Measurements from ENCODE around the gene CANT1.
A peak's percentile ranks its signal among the peaks of the same experiment; 100 is the strongest.
"Not testable (repeated sequence)": the region's sequence is repeated elsewhere in the genome, so short reads cannot be mapped to it uniquely, and the experiment has no call there.

CANT1 gene

DNA sequence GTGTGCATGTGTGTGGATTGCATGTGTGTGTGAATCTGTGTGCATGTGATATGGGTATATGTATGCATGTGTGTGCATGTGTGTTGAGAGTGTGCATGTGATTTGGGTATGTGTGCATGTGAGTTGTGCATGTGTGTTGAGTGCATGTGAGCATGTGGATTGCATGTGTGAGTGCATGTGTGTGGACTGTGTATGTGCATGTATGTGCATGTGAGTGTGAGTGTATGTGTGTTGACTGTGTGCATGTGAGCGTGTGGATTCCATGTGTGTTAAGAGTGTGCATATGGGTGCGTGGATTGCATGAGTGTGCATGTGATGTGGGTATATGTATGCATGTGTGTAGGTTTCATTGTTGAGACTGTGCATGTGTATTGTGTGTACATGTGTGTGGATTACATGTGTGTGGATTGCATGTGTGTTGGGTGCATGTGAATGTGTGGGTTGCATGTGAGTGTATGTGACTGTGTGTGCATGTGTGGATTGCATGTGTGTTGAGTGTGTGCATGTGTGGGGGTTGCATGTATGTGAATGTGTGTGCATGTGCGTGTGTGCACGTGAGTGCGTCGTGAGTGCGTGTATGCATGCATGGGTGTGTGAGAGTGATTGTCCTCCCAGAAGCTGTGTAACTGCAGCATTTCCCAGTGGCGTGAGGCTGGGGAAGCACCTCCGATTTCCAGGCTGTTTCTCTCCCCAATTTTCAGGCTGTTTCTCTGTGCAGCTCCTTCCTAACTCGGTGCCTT lies 33.8 kb upstream of the CANT1 start:
- DNase-seq, result no peak

DNA sequence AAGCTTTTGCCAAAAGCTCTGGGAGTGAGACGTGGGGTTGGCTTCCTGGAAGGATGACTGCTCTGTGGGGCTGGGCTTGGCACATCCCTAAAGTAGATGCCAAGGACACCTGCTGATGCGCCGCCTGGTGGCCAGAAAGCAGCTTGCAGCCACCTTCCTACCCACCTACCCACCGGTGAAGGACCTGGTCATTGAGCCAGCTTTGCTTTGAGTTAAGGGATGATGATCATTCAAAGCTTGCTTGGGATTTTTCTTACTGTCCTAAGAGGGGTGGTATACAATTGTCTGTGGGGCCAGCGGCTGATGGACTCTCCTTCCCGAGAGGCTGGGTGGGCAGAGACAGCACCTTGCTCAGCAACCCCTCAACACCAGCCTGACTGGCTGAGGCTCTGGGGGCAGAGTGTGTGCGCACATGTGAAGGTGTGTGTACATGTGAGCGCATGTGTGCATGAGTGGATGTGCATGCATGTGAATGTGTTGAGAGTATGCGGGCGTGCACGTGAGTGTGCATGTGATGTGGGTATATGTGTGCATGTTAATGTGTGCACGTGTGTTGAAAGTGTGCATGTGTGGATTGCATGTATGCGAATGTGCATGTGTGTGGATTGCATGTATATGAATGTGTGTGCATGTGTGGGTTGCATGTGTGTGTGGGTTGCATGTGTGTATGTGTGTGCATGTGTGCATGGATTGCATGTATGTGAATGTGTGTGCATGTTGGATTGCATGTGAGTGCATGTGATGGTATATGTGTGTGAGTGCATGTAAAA lies 33.0 kb upstream of the CANT1 start:
- peak; percentile 57 for DNase-seq

DNA sequence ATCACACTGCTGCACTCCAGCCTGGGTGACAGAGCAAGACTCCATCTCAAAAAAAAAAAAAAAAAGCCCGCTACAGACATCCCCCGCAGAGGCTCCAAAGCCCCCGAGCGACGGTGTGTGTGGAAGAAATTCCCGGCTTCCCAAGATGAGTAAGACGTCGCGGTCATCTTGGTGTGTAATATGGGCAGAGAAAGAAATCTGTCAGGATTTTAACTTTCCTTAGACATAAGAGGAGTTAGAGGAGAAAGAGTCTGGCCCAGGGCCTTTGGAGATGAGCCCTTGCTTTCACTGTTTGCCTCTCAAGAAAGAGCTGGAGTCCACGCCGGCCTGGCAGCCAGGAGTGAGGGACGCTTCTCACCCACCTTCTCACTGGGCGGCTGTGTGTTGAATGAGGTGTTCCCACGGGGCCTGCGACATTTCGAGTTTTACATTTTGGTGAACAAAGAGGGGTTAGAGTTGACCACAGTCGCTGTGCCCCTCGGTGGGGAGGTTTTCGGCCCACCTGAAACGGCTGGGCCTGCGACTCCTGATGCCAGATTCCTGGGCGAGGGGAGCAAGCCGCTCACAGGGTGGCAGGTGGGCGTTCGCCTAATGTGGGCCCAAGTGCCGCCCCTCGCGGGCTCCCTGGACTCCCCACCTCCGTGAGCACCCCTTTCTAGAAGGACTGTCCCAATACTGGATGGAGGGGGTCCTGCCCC lies 32.3 kb upstream of the CANT1 start:
- DNase-seq, result no peak

DNA sequence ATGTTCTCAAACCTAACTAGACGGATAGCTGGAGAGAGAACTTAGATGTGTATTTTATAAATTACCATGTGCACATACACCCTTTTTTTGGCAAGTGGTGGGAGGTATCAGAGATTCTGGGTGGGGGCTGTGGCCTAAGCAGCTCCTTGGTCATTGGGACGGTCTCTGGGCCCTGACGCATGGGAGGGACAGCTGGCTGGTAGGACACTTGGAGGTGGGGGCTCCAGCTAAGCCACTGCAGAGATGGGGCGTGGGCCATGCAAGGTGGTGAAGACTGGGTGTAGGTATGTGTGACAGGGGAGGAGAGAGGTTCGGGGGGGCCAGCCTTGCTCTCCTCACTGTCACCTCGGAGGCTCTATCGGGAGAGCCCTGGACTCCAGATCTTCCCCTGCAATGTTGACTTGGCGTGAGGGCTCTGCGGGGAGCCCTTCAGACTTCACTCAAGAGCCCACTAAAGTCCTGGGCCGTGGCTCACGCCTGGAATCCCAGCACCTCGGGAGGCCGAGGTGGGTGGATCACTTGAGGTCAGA lies 31.5 kb upstream of the CANT1 start:
- no peak for DNase-seq

DNA sequence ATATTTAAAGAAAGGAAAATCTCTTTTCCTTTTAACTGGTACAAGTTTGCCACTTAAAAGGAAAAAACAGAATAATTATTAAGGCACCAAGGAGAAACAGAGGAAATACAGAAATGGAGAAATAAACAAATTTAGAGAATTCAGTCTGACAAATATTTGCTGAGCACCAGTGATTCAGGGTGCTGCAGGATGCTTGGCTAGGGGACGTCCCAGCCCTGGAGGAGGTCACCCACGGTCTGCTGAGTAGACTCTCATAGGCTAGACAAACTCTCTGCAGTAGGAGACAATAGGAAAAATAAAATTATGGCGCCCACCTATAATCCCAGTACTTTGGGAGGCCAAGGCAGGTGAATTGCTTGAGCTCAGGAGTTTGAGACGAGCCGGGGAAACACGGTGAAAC lies 30.3 kb upstream of the CANT1 start:
- DNase-seq, result no peak

DNA sequence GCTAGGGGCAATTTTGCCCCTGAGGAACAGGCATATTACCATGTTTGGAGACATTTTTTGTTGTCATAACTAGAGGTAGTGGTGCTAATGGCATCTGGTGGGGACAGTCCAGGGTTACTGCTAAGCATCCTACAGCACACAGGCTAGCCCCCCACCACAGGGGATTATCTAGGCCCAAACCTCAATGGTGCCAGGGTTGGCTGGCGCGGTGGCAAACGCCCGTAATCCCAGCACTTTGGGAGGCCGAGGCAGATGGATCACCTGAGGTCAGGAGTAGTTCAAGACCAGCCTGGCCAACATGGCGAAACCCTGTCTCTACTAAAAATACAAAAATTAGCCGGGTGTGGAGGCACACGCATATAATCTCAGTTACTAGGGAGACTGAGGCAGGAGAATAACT lies 29.6 kb upstream of the CANT1 start:
- no peak for DNase-seq

DNA sequence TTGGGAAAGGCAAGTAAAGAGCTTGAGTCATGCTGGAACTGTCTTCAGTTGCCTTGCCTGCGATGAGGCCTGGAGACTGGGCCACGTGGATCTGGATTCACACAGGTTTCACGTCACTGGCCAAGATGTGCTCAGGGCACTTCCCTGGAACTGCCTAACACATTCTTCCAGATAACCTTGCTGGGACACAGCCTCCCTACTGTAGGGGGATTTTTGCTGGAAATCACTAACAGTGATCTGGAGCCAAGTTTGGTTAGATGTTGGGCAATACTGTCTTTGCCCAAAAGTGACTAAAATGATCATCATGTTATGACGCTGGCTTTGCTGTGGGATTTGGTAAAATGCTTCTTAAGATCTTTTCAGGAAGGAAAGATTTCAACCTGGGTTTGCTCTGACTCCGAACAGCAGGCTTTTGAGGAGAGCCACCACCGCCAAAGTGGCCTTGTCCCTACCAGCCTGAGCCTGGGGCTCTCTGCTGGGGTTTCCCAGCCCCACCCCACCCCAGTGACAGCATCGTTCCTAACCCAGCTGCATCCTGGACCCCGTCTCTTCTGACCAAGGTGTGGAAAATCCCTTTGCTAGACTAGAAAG lies 29.1 kb upstream of the CANT1 start:
- DNase-seq, result no peak

DNA sequence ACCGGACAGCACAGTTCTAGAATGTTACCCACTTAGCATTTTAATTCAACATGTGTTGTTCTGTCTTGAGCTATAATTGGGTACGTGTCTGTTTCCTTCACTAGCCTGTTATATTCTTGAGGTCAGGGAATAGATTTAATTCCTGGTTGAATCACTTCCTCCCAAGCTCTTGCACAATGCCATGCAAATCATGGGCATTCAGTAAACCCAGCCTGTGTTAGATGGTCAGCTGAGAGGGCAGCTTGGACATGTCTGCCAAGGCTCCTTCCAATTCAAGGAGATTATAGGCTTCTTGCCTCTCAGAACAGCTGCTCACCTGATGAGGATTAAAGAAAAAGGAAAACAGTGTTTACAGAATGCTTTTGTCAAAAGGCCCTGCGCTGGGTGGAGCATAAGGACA lies 27.0 kb upstream of the CANT1 start:
- DNase-seq, result no peak

DNA sequence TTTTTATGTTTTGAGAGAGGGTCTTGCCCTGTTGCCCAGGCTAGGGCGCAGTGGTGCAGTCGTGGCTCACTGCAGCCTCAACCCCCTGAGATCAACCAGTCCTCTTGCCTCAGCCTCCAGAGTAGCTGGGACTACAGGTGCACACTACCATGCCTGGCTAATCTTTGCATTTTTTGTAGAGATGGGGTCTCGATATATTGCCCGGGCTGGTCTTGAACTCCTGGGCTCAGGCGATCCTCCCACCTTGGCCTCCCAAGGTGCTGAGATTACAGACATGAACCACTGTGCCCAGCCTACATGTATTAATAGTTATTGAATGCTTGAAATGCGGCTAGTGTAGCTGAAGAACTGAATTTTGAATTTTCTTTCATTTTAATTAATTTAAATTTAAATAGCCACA lies 26.6 kb upstream of the CANT1 start:
- no peak for DNase-seq

DNA sequence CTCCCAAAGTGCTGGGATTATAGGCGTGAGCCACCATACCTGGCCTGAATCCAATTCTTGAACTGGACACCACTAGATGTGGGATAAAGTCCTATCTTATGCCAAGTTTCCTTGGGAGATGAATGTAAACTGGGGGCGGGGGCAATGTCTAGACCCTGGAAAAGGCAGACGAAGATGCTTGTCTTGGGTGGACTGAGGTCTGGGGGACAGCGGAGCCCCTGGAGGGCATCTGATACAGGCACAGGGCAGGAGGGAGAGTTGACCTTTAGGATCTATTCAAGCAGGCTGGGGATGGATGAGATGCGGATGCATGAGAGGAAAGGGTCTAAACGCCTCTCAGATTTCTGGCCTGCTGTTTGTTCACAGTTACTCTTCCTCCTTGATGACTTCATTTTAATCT lies 26.1 kb upstream of the CANT1 start:
- no peak for DNase-seq

DNA sequence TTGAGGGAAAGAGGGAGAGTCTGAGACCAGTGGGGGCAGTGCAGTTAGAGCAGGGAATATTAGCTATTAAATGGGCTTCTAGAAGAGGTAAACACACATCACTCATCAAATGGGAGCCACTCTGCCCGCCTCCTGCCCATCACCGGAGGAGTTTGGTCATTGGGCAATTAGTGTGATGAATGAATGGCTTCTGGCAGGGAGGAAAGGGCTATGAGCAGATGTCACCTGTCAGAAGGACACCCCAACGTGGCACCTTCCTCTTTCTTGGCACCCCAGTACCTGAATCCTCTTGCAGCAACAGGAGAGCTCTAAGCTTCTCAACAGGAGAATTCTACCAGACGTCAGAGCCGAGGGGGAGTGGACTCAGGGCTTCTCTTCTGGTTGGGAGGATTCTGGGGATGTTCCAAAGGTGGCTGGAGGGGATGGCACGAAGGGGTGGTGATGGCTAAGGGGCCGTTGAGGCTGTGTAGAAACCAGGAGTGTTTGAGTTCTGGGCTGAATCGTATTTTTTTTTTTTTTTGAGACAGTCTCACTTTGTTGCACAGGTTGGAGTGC lies 25.4 kb upstream of the CANT1 start:
- peak; percentile 29 for DNase-seq

DNA sequence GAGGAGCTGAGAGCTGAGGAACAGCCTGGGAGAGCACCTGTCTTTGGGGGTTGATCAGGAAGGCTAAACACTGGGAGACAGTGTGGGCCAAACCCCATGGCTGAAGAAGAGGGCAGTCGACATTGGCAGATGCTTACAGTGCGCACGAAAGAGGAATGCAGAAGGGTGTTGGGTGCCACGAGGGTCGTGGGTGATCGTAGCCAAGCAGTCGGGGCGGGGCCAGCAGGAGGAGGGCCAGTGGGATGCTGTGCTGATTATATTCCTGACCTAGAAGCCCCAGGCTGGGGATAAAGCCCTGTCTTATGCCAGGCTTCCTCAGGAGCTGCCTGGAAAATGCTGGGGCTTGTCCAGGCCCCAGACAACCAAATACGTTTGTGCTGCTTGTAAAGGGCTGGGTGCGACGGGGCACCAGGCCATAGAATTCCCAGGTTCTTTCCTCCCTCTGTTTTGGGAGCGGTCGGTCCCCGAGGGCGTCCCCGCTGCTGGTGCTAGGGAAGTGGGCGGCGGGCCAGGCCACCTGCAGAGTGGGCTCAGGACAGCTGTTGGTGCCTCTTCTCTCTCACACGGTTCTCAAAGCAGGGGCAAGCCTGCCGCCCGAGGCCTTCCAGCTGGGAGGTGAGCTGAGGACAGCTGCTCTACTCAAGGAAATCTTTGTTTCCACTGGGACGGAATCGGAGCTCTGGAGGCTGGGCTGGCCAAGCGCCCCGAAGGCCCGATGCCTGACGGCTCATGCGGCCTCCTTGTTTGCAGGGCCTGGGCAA lies 24.4 kb upstream of the CANT1 start:
- peak; percentile 79 for DNase-seq

DNA sequence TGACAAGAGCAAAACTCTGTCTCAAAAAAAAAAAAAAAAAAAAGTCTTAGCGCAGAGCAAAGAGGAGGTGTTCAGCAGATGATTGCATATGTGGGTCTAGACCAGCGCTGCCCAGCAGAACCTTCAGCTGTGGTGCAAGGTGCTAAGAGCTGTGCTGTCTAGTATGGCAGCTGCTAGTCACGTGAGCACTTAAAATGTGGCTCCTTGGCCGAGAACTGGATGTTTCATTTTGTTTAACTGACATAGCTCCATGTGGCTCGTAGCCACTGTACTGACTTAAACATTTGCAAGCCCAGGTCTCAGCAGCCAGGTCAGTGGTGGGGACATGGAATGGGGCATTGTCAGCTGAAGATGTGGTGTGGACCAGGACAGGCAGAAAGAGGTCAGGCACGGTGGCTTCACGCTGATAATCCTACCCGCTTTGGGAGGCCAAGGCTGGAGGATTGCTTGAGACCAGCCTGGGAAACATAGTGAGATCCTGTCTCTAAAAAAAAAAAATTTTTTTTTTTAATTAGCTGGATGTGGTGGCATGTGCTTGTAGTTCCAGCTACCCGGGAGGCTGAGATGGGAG lies 23.6 kb upstream of the CANT1 start:
- no peak for DNase-seq

DNA sequence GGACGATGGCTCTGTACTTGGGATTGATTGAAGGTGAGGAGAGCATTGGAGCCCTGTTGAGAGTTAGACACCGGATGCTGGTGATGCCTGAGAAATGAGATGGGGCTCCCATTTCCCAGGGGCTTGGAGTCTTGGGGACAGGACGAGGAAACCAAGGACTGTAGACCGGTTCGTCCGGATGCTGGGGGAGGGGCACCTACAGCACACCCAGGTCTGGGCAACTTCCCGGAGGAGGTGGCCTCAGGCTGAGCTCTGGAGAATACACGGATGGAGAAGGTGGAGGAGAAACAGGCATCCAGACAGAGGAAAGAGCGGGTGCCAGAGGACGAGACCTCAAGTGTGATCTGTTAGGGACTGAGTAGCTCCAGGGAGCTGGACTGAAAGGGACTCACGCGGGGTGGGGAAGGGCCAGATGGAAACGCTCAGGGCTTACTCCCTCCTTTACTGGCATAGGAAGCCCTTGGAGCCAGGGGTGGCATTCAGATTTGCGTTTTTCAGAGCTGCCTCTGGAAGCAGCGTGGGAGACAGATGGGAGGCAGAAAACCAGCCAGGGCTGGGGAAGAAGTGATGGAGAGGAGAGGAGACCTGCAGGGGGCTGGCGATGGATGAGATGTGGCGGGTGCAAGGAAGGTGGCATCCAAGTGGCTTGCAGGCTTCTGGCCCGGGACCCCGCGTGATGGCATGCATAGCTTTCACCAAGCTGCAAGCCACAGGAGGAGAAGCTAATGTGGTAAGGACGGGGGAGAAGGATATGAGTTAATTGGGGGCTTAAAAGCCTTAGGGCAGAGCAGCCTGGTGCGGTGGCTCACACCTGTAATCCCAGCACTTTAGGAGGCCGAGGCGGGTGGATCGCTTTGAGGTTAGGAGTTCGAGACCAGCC lies 22.7 kb upstream of the CANT1 start:
- no peak for DNase-seq

DNA sequence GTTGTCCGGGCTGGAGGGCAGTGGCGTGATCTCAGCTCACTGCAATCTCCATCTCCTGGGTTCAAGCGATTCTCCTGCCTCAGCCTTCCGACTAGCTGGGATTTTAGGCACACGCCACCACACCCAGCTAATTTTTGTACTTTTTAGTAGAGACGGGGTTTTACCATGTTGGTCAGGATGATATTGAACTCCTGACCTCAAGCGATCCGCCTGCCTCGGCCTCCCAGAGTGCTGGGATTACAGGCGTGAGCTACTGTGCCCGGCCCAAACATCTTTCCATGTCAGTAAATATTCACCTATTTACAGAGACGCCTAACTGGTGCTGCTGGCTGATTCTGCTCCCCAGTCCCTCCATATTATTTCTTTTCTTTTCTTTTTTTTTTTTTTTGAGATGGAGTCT lies 21.1 kb upstream of the CANT1 start:
- DNase-seq, result not testable (repeated sequence)

DNA sequence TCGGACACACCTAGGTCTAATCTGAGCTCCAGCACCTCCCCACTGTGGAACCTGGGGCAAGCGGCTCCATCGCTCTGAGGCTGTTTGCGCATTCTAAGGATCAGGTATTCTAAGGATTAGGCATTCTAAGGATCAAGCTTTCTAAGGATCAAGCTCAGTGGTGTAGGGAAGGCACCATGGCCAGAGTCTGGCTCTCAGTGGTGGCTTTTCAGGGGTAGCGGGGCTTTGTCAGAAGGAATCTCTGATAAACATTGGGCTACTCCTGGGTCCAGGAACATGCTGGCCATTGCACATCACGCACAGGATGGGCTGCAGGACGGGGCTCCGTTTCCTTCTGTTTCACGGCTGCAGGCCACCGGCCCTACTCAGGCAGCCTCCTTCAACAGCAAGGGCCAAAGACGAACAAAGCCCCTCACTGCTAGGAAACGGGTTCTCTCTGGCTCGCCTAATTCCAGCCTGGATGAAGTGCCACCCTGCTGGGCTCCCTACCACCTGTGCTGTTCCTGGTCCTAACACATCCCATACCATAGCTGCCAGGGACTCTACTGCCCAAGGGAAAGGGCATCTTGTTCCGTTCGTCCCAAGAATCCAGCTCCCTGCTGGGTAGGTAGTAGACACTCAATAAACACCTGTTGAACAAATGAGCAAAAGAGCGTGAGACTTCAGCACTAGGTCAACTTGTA lies 19.9 kb upstream of the CANT1 start:
- DNase-seq, result no peak

DNA sequence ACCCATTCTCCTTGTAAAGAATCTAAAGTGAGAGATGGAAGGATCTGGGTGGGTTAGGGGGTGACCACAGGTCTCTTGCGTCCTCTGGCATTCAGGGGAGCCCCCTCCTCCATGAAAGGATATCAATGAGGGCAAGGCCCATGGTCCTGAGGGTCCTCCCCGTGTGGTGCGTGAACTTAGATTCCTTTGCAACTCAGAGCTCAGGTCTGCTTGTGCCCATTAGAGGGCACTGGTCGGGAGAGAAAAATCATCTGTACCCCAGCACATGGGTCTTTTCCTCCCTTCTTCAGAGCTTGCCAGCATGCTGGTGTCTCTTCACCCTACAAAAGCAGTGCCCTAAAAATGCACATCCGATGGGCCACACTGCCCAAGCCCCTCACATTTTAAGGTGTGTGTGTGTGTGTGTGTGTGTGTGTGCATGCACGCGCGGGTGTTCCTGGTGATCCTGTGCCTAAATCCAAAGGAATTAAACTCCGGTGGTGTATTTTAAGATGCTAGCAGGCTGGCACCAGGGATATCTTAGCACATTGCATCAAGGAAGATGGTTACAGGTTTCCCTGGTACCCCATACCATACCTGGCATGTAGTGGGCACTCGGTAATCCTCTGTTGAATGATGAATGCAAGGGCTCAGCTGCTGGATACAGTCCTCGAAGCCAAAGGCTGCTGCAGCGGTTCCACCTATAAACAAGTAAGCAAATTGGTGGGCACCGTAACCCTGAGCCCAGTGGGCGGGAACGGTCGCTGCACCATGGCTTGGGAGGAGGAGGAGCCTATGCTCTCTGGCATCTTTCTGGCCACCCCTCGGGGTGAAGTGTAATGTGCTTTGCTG lies 19.1 kb upstream of the CANT1 start:
- no peak for DNase-seq

DNA sequence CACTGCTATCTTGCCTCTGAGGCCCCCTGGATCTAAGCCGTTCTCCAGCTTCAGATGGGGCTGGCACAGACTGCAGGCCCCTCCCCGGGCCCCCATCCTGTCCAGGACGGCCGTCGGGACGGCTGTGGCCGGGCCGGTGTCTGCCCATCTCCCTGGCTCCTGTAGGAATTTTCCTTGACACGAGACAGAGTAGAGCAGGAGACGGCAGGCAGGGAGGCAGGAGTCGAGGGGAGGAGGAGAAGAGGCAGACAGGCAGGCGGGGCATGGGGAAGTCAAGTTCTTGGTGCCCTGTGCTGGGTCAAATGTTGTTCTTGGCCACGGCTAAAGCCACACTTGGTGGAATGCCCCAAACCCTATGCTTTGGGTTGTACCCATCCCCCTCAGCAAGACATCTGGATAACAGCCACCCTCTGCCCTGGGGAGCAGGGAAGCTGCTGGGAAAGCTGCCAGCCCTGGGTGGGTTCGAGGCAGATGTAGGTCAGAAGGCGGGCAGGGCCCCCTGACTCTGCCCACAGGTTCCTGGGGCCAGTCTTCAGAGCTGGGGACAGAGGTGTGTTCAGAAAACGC lies 18.4 kb upstream of the CANT1 start:
- DNase-seq, result no peak

All from NCI-H1105 treated with DMSO at 0.1 percent for 48 hours (cell line).